GM18907 (cell line): ENCODE results near the gene EVX1.
A peak's percentile ranks its signal among the peaks of the same experiment; 100 is the strongest.

ENCODE experiments used
- ATAC-seq: cut with Tn5 transposase; IDR thresholded peaks from one replicate; pipeline ENCODE4 v1.9.1; 2021; ENCODE audit warnings: mild to moderate bottlenecking, moderate library complexity; ENCODE audit not compliant: unreplicated experiment

Gene EVX1

GRCh38 chr7:27204851-27205322 is 37.7 kb upstream of the EVX1 start:
- ATAC-seq = no peak

- no peak for ATAC-seq
These were observed 37.0 kb upstream of the EVX1 start for GRCh38 chr7:27205325-27206280.

DNA sequence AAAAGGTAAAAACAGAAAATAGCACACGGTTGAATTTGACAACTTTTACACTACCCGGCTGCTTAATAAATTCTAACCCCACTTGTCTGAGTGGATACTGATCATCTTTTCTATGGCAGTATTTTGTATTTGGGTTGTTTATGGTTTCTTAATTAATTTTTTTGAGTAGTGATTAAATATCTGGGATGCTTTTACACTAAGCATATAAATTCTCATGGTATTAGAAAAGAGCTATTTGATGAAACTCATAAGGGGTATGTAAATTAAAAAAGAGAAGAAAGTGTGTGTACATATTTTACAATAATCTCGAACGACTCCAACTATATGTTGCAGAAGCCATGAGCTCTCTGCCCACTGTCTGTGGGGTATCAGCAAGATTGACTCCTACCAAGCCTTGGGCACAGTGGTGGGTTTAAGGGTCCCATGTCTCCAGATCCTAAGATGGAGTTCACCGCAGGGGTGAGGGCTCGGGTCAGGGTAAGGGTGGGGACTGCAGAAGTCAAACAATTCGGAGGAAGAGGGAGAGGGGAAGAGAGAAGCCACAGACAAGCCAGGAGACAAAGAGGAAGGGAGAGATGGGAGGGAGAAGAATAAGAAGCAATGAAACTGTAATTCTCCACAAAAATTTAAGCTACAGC is 35.1 kb upstream of the EVX1 start:
- no peak for ATAC-seq

DNA sequence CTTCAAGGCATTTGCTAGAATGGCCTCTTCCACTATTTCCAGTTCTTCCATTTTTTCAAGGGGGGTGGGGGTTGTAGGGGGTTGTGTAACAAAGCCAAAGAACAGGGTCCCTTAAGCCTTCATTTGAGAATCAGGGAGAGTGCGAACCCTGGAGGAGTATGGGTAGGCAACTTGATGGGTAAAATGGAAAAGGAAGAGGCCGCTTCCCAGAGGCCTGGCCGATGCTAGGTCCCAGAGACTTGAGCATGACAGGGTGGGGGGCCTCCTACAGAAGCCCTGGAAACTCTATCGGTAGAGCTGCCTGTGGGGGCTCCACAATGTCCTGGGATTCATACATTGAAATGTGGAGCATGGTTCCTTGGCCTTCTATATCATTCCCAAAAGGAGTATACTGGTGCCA is 33.6 kb upstream of the EVX1 start:
- ATAC-seq = no peak

DNA sequence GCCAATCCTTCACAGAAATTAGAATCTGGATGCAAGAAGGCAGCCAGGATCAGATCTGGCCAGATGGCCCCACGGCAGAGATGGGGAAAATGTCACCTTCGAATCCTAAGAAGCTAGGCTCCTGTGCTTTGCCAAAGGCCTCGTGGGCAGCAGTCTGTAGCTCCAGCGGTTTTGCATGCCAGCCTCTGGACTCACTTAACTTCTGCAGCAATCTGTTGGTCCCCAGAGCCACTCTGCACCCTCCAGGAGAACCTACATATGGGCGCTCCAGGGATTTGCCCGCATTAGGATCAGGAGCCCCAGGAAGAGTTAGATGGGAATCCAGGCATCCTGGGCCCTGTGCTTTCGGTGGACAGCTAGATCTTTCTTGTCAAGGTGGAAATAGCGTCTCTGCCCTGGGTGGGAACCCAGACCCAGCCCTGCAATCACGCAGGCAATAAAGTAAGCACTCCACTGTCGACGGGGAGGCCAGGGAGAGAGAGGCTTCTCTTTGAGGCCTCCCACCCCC is 32.6 kb upstream of the EVX1 start:
- ATAC-seq = no peak

DNA sequence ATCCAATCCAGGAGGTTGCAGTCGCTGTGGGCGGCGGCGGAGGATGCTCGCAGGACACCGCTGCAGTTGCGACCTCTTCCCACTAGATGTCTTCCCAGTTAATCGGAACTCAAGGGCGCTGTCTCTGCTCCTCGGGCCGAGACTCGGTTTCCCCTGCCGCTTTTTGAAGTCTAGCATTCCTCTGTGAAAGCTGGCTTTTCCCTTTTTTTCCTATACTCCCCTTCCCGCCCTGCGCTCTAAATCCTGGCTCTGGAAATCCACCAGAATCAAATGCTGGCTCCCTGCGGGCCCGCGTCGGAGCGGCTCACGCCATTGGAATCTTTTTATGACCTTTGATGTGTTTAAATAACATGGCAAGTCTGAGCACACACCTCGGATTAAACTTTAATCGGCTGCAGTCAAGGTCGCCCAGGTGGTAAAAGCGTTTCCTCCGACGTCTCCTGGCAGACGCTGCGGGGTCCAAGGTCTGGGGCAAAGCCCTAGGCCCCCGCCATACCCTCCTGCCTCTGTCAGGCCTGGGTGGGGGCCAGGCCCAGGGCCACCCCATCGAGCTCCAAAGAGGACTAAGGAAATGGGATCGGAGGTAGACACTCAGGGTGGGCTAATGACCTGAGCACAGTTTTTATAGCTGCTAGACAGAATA is 32.0 kb upstream of the EVX1 start:
- no peak for ATAC-seq

GRCh38 chr7:27211084-27211446 is 31.5 kb upstream of the EVX1 start:
- ATAC-seq = no peak

- no peak for ATAC-seq
These were observed 30.8 kb upstream of the EVX1 start for GRCh38 chr7:27211764-27212204.

GRCh38 chr7:27212497-27213432 is 29.8 kb upstream of the EVX1 start:
- no peak for ATAC-seq

DNA sequence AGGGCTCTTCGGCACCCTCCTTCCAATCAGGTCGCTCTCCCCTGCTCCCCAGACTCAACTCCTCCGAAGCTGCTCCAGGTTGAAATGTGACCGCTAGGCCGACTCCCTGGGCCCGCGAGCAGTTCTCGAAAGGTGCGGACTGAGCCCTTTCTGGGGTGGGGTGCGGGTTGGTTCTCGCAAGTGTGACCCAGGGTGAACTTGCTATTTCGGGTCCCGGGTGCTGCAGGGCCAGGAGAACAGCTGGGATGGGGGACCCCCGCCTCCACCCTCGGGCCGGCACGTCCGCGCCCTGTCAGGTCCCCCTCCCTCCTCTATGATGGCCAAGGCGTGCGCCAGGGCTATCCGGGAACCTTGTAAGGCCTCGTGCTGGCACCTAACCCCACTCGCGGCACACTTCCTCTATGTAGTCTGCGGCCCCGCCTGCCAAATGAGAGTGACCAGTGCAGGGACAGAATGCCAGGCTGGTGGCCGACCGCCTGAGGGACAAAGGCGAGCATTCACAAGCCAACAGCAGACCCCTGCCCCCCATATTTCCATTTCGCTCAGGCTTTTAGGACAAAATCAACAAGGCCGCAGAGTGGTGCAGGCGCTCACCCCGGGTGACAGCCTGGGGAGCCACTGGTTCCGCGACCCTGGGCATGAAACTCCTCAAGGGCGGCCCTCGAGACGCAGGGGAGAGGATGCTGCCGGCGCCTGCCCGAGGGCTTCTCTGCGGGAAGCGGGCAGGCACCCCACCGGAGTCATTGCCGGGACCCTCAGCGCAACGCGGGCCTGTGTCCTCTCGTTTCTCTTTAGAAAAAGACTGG is 29.0 kb upstream of the EVX1 start:
- ATAC-seq = no peak

- no peak for ATAC-seq
These were observed 28.2 kb upstream of the EVX1 start for GRCh38 chr7:27214239-27214950.

GRCh38 chr7:27215356-27215755 is 27.2 kb upstream of the EVX1 start:
- no peak for ATAC-seq

DNA sequence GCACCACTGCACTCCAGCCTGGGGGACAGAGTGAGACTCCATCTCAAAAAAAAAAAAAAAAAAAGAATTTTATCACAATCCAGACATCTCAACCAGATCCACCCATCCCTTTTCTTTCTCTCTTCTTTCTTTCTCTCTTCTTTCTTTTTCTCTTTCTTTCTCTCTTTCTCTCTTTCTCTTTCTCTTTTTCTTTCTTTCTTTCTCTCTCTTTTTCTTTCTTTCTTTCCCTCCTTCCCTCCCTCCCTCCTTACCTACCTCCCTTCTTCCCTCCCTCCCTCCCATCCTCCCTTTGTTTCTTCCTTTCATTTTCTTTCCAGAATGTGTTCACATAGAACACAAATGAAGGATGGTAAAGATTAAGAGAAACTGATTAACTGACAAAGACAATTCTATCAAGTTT is 24.7 kb upstream of the EVX1 start:
- no peak for ATAC-seq

GRCh38 chr7:27219821-27220220 is 22.8 kb upstream of the EVX1 start:
- no peak for ATAC-seq

DNA sequence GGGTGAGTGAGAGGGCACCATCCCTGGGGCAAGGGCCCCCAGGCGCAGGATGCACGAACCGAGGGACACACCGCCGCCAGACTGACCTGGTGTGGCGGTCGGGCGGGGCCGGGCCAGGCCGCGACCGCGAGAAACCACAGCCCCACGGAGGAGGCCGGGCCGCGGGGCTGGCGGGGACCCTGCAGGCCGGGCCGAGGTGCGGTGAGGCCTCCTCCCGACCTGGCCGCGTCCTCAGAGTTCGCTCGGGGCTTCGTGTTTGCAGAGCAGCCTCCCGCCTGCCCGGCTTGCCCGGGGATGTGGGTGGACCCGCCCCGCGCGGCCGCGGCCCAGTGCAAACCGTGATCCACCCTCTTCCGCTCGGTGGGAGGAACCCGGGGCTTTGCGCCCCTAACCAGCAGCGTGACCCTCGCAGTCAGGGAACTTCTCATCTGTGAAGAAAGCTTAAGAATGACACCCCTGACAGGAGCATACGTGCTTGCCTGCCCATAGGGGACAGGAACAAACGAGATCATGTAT is 22.1 kb upstream of the EVX1 start:
- ATAC-seq = no peak

GRCh38 chr7:27221201-27221797 is 21.3 kb upstream of the EVX1 start:
- ATAC-seq = peak; percentile 52

- no peak for ATAC-seq
These were observed 18.5 kb upstream of the EVX1 start for GRCh38 chr7:27223941-27224575.
